CD4-positive, alpha-beta T cell treated with Interferon gamma for 1 hour (primary cell): Measurements from ENCODE around the gene CD44.

Source experiments
- DNase-seq: peaks from one replicate; pipeline ENCODE4 v3.0.0-alpha.2; 2020

Gene CD44

GRCh38 chr11:35160902-35161597 is 22.1 kb downstream of the CD44 start:
- DNase-seq, result no peak

GRCh38 chr11:35162745-35163144 is 23.8 kb downstream of the CD44 start:
- peak; percentile 38 for DNase-seq

- DNase-seq, result no peak
Observed at GRCh38 chr11:35163209-35163608, 24.2 kb downstream of the CD44 start.

- peak; percentile 62 for DNase-seq
Observed at GRCh38 chr11:35163702-35164496, 24.9 kb downstream of the CD44 start.

GRCh38 chr11:35165030-35165422 is 26.1 kb downstream of the CD44 start:
- no peak for DNase-seq

- DNase-seq, result peak; percentile 95
Observed at GRCh38 chr11:35165423-35166368, 26.7 kb downstream of the CD44 start.

GRCh38 chr11:35166369-35167360 is 27.7 kb downstream of the CD44 start:
- peak; percentile 59 for DNase-seq

- no peak for DNase-seq
Observed at GRCh38 chr11:35167426-35167954, 28.5 kb downstream of the CD44 start.

- no peak for DNase-seq
Observed at GRCh38 chr11:35168671-35169070, 29.7 kb downstream of the CD44 start.

GRCh38 chr11:35169112-35169511 is 30.1 kb downstream of the CD44 start:
- DNase-seq, result no peak

- DNase-seq, result no peak
Observed at GRCh38 chr11:35169754-35170153, 30.8 kb downstream of the CD44 start.

GRCh38 chr11:35170503-35170902 is 31.5 kb downstream of the CD44 start:
- DNase-seq, result no peak

- DNase-seq, result no peak
Observed at GRCh38 chr11:35171226-35171625, 32.3 kb downstream of the CD44 start.

GRCh38 chr11:35173011-35173511 is 34.1 kb downstream of the CD44 start:
- no peak for DNase-seq

- DNase-seq, result no peak
Observed at GRCh38 chr11:35173616-35174566, 34.9 kb downstream of the CD44 start.

GRCh38 chr11:35174666-35175065 is 35.7 kb downstream of the CD44 start:
- no peak for DNase-seq

- no peak for DNase-seq
Observed at GRCh38 chr11:35177370-35177769, 38.4 kb downstream of the CD44 start.

GRCh38 chr11:35178067-35178805 is 39.3 kb downstream of the CD44 start:
- no peak for DNase-seq

- no peak for DNase-seq
Observed at GRCh38 chr11:35178873-35179272, 39.9 kb downstream of the CD44 start.
